HG03139 (cell line): ENCODE results near the gene DCLK1.
"Not testable (repeated sequence)": the region's sequence is repeated elsewhere in the genome, so short reads cannot be mapped to it uniquely, and the experiment has no call there.

ENCODE experiments used
- ATAC-seq: cut with Tn5 transposase; IDR thresholded peaks from one replicate; pipeline ENCODE4 v1.9.1; 2021; ENCODE audit not compliant: unreplicated experiment

The DCLK1 gene

DNA sequence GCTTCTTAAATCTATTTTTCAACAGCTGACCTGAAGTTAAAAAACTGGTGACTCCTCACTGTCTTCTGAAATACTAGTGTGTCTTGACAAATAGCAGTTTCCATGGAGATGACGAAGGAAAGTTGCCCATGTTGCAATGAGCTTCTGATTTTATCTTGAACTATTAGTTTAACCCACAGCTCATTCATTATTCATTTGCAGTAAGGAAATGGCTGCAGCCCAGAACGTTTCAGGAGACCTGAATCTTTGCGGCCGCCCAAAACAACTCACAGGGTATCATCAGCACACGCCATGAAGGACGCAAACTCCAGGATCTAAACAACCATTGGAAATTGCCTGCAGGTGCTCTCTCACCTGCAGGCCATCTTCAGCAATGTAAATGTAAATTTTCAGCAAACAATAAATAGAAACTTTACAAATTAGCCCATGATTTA lies 142.5 kb downstream of the DCLK1 start:
- no peak for ATAC-seq

DNA sequence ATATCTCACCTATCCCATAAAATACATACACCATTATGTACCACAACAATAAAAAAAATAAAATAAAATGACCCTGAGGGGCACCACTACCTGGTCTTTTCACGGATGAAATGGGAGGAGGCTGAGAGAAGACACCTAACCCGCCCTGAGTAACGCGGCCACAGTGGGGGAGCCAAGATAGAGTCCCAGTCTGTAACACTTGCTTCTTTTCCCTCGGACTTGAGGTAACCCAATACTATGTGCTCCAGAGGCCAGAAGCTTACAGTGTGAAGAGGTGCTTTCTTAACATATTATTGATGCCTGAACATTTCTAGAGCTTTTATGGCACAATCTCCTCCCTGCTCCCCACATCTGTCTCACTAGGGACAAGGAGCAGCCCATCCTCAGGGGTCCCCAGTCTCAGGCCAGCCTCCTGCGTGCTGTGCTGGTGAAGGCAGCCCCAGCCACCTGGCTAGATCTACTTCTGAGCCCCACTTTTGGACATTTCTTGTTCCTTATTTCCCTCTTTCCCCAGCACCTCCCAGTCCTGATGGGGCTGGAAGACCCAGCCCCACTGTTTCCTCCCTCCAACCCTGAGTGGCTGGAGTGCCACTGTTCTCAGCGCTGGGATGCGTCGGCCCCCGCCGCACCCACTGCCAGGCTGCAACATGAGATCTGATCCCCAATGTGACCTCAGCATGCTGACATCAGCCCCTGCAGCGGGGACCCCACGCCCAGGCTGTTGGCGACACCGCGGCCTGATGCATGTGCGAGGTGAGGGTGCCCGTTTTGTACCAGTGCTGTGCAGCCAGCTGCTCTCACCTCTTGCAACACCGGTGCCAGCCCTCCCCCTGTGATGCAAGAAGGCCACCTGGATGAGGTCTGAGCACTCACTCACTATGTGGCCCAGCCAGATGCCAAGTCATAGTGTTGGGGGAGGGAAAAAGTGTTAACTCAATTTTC lies 143.3 kb downstream of the DCLK1 start:
- no peak for ATAC-seq

DNA sequence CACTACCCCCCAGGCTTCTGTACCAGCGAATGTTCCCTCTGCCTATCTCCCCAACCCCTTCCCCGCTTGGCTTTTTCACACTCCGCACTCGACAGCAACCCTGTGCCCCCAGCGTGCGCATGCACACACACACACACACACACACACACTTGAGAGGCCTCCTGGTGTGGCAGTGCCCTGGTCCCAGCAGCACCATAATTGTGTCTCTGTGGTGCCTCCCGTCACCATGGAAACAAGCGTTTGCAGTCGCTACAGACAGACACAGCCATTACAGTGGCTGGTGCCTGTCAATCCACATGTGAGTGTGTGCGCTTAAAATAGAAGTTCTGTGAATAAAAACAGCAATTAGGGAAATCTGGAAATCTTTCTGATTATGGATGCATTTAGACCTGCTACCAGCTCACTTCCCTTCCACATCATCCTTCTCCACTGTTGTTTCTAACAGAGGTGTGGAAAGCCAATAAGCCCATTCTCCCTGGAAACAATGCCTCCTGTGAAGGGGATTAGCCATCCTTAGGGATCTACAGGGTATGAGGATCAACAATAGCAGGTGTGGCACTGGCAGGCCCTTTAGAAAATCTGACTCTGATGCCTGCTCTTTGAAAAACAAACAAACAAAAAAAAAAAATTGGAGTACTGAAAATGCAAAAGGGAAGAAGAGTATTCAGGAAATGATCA lies 146.3 kb downstream of the DCLK1 start:
- ATAC-seq, result no peak

DNA sequence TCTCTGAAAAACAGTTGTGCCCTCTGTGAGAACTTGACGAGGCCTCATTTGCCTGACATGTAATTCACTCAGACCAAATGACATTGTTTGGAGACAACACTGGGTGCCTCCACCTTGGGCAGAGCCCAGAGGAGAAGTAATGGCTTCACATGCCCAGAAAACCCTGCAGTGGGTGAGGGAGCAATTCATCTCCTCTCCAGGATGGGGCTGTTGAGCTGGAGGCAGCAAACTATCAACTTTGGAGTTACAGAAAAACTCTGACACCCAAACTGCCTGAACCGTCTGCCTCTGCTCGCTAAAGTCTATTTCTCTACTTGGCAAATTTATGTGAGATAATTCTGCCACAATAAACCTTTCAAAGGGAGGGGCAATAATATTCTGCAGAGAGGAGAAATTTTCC lies 146.9 kb downstream of the DCLK1 start:
- no peak for ATAC-seq

DNA sequence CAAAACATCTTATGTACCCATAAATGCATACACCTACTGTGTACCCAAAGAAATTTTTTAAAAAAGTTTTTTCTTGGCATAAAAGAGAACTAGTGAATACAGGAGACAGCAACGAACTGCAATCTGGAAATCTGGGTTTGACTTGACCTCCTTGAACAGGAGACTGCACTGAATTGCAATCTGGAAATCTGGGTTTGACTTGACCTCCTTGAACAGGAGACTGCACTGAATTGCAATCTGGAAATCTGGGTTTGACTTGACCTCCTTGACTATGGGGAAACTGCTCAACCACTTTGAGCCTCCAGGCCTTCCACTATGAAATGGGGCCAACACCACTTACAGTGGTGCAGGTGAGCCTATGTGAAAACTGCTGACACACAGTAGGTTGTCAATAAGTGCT lies 147.5 kb downstream of the DCLK1 start:
- not testable (repeated sequence) for ATAC-seq

DNA sequence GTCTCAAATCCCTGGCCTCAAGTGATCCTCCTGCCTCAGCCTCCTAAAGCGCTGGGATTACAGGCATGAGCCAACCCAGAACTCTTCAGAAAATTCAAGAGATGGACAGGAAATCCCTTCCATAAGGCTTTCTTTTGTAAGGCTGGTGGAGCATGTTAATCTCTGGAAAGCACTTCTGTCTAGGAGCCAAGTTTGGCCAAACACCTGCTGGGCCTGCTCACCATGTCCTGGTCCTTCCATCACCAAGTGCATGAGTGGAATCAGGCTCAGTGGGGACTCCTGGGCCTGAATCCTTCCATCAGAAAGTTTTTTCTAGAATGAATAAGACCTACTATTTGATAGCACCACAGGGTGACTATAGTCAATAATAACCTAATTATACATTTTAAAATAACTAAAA lies 148.0 kb downstream of the DCLK1 start:
- ATAC-seq, result no peak

DNA sequence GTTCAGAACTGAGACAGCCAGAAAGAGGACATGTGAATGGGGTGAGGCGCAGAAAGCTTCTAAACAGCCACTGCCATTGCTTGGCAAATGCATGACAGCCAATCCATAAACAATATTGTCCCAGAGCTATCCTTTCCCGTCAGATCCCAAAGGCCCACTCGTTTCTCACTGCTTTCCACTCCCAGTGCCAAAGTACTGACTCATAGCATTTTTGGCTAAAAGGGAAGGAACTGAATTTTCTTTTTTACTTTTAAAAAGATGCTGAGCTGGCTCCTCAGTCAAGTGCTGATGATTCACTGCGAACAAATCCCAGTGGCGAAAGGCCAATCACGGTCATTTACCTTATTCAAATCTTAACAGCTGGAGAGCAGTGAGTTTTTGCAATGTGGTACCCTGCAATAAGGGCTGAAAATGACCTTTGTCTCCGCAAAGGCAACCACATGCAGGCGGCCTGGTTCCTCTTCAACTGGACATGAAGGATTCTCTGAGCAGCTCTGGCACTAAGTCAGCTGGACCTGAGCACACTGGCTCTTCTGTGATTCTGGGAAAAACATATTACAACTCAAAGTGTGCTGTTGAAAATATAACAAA lies 151.7 kb downstream of the DCLK1 start:
- ATAC-seq, result no peak

DNA sequence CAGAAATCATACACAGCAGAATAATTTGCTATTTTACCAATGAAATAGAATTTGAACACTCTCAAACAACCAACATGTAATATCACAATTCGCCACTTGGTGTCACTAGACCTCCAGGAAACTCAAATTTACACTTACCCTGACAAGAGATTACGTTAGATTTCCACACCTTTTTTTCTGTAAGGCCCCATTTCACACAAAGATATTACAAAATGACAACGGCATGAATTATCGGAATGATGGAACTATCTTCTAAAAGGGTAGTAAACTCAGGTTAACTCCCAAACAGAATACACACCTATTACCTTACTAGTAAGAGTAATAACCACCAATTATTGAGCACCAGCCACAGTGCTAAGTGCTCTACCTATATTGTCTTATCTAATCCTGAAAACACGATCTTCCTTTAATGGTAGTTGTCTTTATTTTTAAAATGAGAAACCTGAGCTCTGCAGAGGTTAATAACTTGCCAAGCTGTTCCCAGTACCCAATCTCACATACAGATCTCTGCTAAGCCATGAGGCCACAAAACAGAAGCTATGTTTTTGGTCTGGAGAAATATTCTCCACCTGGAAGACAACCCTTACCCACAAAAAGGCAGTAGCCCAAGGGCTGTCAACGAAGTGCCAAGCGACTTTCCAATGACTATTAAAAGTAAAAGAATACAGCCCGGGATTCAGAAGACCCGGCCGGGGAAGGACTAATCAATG lies 152.4 kb downstream of the DCLK1 start:
- no peak for ATAC-seq

DNA sequence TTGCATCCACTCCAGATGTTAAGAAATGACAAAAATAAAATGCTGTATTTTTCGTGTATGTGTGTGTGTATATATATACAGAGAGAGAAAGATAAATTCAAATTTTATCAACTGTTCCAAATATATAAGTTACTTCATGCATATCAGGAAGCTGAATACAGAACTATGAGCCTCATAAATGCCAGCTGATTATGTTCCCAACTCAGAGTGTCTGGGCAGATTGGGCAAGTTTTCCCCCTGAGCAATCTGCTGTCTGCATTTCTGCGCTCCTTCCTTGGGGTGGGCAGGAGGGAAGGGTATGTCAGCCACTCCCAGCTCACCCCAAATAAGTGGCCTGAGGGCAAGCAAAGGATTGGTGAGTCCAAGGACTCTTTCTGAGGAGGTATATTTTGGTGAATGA lies 154.1 kb downstream of the DCLK1 start:
- no peak for ATAC-seq

DNA sequence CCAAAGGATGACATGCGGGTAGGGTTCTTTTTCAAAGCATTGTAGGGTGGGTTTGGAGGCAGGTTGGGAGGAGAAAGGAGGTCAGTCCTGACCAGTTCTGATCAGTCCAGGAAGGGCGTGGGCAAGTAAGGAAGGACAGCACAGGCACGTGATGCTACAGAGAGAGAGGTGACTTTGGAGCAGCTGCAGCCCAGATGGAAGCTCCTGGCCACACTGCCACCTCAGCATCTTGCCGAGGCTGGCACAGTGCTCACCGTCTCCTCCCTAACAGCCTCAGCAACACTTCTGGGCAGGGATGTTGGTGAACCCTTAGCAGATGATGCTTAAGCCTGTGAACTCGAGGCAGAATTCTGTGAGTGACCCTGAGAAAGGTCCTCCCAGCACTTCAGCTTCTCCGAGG lies 155.1 kb downstream of the DCLK1 start:
- no peak for ATAC-seq

DNA sequence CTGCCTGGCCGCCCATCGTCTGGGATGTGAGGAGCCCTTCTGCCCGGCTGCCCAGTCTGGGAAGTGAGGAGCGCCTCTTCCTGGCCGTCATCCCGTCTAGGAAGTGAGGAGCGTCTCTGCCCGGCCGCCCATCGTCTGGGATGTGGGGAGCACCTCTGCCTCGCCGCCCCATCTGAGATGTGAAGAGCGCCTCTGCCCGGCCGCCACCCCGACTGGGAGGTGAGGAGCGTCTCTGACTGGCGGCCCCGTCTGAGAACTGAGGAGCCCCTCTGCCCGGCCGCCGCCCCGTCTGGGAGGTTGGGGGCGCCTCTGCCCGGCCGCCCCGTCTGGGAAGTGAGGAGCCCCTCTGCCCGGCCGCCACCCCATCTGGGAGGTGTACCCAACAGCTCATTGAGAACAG lies 164.2 kb downstream of the DCLK1 start:
- not testable (repeated sequence) for ATAC-seq

DNA sequence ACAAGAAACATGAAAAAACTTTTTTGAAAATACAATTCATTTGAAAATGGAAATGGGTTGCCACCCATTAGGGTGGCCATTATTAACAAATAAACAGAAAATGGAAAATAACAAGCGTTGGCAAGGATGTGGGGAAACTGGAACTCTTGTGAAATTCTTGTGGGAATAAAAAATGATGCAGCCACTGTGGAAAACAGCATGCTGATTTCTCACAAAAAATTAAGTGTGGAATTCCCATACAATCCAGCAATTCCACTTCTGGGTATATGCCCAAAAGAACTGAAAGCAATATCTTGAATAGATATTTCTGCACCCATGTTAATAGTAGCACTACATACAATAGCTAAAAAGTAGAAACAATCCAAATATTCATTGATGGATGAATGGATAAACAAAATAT lies 165.2 kb downstream of the DCLK1 start:
- no peak for ATAC-seq

DNA sequence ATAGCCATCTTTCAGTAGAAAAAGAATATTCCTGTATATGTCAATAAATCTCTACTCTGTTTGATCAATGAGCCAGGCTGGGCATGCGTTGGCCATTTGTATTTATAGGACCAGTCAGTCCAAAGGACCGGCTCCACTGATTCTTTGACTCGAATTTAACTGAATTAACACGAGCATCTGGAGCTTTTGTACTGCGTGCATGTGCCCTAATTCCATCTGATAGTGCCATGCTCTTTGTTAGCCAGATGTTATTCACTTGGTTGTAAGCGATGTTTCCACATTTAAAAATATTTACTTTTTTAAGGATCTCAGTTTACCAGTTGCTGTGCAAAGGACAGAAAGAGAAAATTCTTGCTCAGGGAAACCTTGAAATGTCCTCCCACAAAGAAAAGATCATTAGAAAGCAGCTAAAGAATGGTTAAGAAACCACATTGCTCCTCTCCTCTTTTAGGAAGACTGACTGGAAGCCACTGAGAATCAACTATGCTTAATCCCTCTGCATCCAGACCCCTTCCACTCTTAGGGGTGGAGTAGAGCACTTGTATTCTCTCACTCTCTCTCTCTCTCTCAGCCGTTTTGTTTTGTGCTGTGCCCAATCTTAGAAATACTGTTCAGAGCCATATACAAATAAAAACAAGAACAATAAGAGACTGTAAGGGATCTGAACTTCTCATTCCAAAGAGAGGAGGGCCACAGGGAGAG lies 165.8 kb downstream of the DCLK1 start:
- ATAC-seq, result no peak

DNA sequence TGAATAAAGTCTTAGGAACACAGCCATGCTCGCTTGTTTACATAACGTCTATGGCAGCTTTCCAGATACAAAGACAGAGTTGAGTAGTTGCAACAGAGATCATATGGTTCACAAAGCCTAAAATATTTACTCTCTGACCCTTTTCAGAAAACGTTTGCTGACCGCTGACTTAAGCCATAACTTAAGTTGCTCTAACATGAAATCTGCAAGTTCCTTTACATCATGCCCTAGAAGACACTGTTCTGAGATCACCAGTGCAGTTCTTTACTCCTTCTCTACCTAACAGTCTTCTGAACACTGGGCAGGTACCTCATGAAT lies 166.4 kb downstream of the DCLK1 start:
- no peak for ATAC-seq

DNA sequence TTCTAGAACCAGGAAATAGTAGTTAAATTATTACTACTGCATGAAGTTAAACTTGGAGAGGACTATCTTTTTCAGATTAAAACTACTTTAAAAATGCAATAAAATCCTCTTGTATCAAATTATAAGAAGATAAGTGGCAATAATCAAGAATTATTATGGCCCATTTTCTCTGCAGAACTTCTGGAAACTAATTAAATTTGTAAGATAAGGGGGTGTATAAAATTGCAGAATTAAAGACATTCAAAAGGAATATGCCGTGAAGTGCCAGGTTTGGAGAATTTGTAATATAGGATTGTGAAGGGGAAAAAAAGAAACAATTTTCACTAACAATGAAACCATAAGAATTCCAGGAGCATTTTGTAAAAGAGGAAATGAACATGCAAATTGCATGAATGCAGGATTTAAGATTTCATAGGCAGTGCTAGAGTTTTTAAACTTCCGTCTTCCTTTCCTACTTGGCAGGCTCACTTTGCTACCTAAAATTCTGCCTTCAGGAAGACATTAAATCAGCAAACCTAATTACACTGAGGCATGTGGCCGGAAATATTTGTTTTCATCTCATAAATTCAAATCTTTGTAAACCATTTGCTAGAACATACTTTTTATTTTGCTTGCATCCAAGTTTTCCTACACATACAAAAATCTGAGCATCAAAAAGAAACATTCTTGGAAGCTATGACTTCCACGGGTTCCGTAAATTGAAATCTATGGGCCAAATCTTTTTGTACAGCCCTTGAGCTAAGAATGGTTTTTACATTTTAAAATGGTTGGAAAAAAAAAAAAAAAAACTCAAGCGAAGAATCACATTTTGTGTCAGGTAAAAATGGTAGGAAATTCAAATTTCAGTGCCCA lies 166.9 kb downstream of the DCLK1 start:
- ATAC-seq, result no peak

DNA sequence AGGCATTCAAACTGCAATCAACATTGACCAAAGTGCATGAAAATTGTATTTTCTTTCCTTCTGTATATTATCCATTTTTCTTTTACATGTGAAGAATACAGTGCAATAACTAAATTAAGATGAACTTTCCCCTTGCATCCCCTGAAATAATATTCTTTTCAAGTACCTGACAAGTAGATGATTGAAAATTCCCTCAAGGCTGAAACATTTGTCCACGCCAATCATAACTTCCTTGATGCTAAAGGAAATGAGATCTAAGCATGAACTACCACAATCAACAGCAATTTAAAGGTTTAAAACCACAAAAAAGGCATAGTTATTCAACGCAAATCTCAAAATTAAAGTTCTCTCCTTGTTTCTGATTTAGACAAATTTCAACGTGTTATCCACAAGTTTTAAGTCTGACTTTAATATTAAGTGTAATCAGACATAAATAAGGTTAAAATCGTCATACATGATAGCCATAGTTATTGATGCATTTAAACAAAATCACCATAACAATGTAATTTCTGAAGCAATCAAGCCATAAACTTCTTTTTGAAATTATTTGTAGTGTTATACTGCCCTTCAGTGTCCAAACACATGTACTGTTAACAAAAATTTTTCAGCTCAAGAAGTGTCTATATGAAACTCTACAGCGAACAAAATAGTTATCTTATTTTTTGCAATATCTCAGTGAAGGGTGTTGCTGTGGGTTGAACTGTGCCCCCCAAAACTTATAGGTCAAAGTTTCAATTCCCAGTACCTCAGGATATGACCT lies 169.5 kb downstream of the DCLK1 start:
- ATAC-seq, result no peak

DNA sequence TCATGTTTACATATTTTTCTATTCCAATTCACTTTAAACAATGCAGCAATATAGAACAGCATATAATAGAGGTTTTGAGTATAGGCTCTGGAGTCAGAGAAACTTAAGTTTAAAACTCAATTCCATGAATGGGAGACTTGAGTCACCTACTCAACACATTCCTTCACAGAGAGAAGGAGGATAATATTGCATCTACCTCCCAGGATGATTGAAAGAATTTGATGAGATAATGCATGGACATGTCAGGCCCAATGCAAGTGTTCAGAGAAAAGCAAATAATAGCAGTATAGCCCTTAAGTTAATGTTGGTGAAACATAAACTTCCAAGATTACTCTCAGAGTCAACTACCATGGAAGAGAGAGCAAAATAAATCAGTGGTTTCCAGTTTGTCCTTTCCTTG lies 170.2 kb downstream of the DCLK1 start:
- no peak for ATAC-seq

DNA sequence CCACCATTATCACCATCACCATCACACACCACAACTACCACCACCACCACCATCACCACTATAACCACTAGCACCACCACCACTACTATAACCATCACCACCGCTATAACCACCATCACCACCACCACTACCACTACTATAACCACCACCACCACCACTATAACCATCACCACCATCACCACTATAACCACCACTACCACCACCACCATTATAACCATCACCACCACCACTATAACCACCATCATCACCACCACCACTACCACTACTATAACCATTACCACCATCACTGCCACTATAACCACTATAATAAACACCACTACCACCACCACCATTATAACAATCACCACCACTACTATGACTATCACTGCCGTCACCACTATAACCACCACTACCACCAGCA lies 173.2 kb downstream of the DCLK1 start:
- no peak for ATAC-seq

DNA sequence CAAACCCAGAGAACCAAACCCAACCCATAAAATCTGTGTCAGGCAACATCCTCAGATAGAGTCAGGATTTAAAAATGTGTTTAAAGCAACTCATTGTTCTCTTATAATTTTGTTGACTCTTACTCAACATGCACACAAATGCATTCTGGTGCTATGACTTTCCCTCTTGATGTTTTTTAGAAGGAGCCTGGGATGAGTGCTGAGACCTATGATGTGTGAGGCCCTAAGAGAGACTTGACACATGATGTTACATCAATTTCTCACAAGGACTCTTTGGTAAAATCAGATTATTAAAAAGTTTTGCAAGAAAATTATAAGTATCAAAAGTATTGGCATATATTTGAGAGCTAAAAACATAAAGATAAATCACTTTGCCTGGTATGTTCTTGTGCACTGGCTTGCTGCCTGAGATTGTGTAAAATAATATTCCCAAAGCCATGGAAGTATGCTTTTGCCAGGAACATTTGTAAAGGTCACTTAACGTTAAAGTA lies 173.9 kb downstream of the DCLK1 start:
- ATAC-seq, result no peak
